AG04450 (cell line): Measurements from ENCODE around the gene RIGI. TPM values are rescaled to one million over a fixed set of nuclear protein-coding genes. Genes with fewer than 3 reads are reported as not detected.

Experiments used
- CTCF ChIA-PET: fragments of 300-600, 350-600 bp; formaldehyde crosslinking; extraction: SDS; loops from one replicate; lab custom pipeline; 2022; ENCODE audit warnings: antibody characterized with exemption, inconsistent platforms; lab: Charles Lee
- POLR2A ChIA-PET: fragments of 350-600 bp; formaldehyde crosslinking; extraction: SDS; loops from one replicate; lab custom pipeline; 2021; ENCODE audit warnings: antibody characterized with exemption, inconsistent platforms; lab: Yijun Ruan, JAX
- DNase-seq: peaks from one replicate; pipeline ENCODE4 v3.0.0-alpha.2; 2011; ENCODE audit warnings: low read depth, low spot score
- H3K27ac ChIP-seq: one replicate; pipeline ENCODE4 v1.5.1; 2012; ENCODE audit warnings: low read depth, low read length, control low read depth
- H3K27me3 ChIP-seq: one replicate; pipeline ENCODE4 v1.6.0; 2012; ENCODE audit warnings: low read length; ENCODE audit not compliant: control insufficient read depth, insufficient read depth
- H3K4me3 ChIP-seq: 2 replicates; pipeline ENCODE4 v1.5.1; 2011; ENCODE audit warnings: mild to moderate bottlenecking, low read depth, low read length, control low read depth
- H3K9me3 ChIP-seq: 2 replicates; pipeline ENCODE4 v1.5.1; 2012; ENCODE audit warnings: low read length; ENCODE audit not compliant: control insufficient read depth, insufficient read depth
- CTCF ChIP-seq: IDR thresholded peaks from 2 replicates; pipeline ENCODE4 v1.5.1; 2011; ENCODE audit warnings: low read depth, low read length, control low read depth, inconsistent platforms
- polyA plus RNA-seq: library from polyadenylated mRNA; depleted of rRNA; stranded (reverse); fragments of >200 nt; gene quantifications from 2 replicates; pipeline ENCODE4 v1.2.3, GENCODE V29; 2011

RIGI gene
- polyA plus RNA-seq, 1 experiment = 11.1 TPM

GRCh38 chr9:32554591-32554990 lies 28.6 kb upstream of the RIGI start:
- DNase-seq = no peak
- Histone ChIP-seq H3K9me3 (no peaks in the 10 kb centered on the region), H3K4me3 (no peak overlapping the region), H3K27ac (no peak overlapping the region), H3K27me3 (no peaks in the 10 kb centered on the region)
- CTCF ChIA-PET = interaction anchor here (1.4 to 10.9 kb wide), 3 partner anchors 17 to 176 kb away, joined by 6 to 106 read pairs (median 12); no protein-coding TSS in a partner anchor
- POLR2A ChIA-PET = no interaction called here
- TF ChIP-seq CTCF = no peak

GRCh38 chr9:32554107-32554506 lies 28.1 kb upstream of the RIGI start:
- TF ChIP-seq CTCF = no peak
- no peak overlapping the region for H3K4me3 ChIP-seq
- no peaks in the 10 kb centered on the region for H3K27me3 ChIP-seq
- CTCF ChIA-PET = interaction anchor here (1.4 to 10.9 kb wide), 3 partner anchors 18 to 176 kb away, joined by 6 to 106 read pairs (median 12); no protein-coding TSS in a partner anchor
- POLR2A ChIA-PET = no interaction called here
- H3K9me3 ChIP-seq = no peaks in the 10 kb centered on the region
- DNase-seq = no peak
- no peak overlapping the region for H3K27ac ChIP-seq

GRCh38 chr9:32552172-32552872 lies 26.3 kb upstream of the RIGI start, which contains the start of the genes SMIM27 and TOPORS:
Gene SMIM27 (plus strand): TSS chr9:32552327. CDS start chr9:32552435, 108 bp downstream.
Gene TOPORS (minus strand): TSS chr9:32552586. CDS start chr9:32552436, 150 bp downstream.
- peak; percentile 72 for DNase-seq
- CTCF ChIA-PET = interaction anchor here (0.7 to 10.9 kb wide), 5 partner anchors 17 to 174 kb away, joined by 3 to 106 read pairs (median 4); no protein-coding TSS in a partner anchor
- Histone ChIP-seq H3K27me3 (no peaks in the 10 kb centered on the region), H3K27ac (peak within 1 kb of the TSS; percentile 97), H3K4me3 (peak within 1 kb of the TSS; percentile 82), H3K9me3 (no peaks in the 10 kb centered on the region)
- POLR2A ChIA-PET = interaction anchor here (1.0 to 2.9 kb wide), 3 partner anchors 26 to 473 kb away, joined by 8 to 17 read pairs (median 10); partner anchors contain the start of genes DNAJA1 and RIGI
- TF ChIP-seq CTCF = no peak

- CTCF ChIA-PET = interaction anchor here (1.0 to 10.9 kb wide), 9 partner anchors 11 to 173 kb away, joined by 3 to 106 read pairs (median 6); partner anchors contain the start of gene RIGI
- Histone ChIP-seq H3K27ac (peak overlapping the region; percentile 97), H3K27me3 (no peaks in the 10 kb centered on the region), H3K4me3 (peak overlapping the region; percentile 82), H3K9me3 (no peaks in the 10 kb centered on the region)
- POLR2A ChIA-PET = interaction anchor here (1.0 to 2.9 kb wide), 5 partner anchors 25 to 474 kb away, joined by 3 to 17 read pairs (median 10); partner anchors contain the start of genes ACO1, DNAJA1 and RIGI
- TF ChIP-seq CTCF = no peak
- no peak for DNase-seq
Observed at GRCh38 chr9:32551276-32552051, 25.5 kb upstream of the RIGI start.
